Middle frontal gyrus (tissue), 1 donor: ENCODE data around the gene MICAL3.
"Not testable (repeated sequence)": the region's sequence is repeated elsewhere in the genome, so short reads cannot be mapped to it uniquely, and the experiment has no call there.

Experiments used
- DNase-seq: peaks from one replicate; pipeline ENCODE4 v3.0.0-alpha.2; 2015; ENCODE audit warnings: low spot score; ENCODE audit errors: extremely low spot score

The MICAL3 gene

DNA sequence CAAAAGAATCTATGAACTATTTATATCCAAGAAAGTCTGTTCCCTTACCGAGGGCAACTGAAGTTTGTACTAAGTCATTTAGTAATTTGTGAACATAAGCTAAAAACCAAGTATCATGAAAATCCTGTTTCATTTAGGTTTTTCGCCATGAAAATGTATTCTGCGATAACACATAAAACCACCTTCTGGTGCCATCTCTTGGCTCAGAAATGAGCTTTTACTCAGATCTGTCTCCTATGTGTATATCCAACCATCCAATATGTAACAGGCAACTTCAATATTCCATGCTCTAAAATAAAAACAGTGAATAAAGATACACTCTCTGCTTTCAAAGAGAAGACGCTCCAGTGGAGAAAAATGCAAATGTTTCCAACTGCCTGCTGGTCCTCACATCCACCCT lies 132.0 kb downstream of the MICAL3 start:
- DNase-seq, result no peak

DNA sequence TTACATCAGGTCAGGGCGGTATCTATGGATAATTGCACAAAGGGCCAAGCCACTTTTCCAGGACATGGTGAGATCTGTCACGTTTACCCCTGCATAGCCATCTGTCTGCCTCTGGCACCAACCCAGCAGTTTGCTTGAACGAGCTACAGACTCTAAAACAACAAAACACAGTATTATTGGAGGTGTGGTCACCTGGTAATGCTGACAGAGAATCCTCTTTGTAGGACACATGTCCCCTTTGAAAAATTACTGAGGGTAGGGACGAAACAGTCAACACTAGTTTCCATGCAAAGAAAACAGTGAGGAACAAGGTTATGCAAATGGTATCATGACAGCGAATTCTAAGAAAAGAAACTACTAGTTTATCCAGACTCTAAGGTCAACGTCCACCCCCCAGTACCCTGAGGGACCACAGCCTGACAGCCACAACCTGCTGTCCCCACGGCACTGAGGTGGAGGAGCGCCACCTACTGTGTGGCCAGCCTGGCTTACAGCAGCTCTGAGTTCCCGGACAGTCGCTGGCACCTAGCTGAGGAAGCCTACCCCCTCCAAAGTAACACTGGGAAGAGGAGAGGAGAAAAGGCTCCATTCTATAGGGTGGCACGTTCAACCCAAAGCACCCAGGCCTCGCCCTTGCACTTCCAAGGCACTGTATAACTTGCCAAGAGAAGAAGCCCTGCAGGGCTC lies 132.7 kb downstream of the MICAL3 start:
- DNase-seq, result no peak

DNA sequence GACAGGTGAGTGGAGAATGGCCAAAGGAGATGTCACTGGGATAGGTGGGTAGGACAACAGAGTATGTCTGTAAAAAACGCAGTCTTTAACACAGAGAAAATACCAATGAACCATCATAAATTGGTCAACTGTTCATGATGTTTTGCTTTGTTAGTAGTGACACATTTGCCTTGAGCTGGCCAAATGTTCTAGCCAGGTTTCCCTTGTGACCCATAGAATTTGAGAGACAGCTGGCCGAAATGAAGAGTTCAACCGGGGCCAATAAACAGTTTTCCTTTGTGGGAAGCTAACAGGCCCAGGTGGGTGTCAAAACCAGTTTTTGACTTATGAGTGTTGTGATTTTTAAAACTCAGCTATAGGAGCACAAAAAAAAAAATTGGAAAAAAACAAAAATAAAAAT lies 133.5 kb downstream of the MICAL3 start:
- no peak for DNase-seq

DNA sequence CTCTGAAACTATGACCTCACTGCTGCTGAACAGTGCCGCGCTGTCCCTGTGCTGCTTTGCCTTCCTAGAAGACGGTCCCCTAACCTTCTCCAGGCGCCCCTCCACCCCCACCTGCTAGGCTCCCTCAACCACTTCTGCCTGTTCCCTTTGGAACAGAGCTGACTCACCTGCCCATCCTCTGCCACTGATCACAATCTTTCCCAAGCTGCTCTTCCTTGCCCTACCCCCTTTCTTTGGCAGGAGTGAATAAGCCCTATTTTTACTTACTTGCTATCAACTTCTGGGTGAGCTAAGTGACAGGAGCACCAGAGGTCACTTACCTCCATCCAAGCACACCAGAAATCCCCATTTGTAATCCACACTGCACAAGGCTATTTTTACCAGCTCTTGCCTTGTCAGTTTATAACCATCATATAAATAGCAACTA lies 134.1 kb downstream of the MICAL3 start:
- no peak for DNase-seq

DNA sequence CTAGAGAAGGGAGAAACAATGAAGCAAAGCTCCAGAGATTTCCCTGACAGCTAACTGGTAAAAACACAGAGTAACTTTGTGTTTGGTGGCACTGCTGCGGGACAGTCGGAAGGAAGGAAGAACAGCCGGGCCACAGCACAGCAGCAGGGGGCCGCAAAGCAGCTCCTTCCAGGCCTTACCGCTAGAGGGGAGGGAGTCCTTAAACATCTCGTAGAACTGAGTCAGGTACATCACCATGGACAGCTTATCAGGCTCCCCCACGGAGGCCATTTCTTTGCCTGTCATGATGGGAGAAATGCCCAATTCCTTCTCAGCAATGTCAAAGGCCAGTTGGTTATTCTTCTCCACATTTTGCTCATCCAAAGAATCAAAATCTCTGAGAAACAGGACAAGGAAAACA lies 135.5 kb downstream of the MICAL3 start:
- DNase-seq, result no peak

DNA sequence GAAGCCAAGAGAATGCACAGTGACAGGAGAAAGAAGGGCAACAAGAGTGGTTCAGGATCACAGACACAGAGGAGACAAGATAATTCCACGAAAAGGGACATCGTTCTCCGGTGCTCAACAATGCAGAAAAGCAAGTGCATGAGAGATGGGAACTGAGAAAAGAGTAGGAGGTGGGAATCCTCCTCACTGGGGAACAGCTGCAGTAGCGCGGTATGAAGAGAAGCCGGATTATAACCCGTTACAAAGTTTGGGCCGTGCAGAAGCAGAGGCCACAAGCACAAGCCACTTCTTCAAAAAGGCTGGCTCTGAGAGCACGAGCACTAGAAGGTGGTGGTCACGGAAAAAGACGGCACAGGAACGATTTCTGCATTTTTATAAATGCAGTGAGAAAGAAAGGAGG lies 135.9 kb downstream of the MICAL3 start:
- DNase-seq, result no peak

DNA sequence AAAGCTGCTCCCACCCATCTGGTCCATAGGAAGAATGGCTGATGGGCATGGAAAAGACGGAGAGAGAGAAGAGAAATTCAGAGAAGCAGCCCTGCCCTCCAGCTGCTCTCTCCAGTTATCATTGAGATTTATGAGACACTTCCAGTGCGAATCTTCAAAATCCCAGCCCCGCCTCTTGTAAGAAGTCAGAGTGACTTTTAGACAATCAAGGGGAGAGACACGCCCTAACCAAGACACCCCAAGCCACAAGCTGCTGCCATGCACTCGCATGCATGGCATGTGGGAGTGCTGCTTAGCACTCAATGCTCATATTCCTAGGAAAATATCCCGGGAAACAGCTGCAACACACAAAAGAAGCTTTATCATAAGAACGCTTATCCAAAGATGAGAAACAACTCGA lies 139.5 kb downstream of the MICAL3 start:
- no peak for DNase-seq

DNA sequence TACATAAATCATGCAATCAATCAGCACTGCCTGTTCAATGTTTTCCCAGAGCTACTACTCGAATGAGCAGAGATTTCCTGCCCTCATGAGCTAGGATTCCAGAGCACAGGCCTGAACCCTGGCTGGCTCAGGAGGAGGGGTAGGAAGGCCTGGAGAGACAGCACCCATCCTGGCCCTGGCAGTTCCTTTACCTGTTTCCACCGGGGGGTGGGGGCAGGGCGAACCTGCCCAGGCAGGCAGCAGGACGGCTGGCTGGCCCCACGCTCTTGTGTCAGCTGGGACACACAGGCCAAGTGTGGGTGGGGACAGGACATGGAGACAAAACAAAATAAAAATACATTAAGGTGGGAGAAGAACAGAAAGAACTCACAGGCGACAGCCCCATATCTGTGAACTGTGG lies 140.3 kb downstream of the MICAL3 start:
- no peak for DNase-seq

DNA sequence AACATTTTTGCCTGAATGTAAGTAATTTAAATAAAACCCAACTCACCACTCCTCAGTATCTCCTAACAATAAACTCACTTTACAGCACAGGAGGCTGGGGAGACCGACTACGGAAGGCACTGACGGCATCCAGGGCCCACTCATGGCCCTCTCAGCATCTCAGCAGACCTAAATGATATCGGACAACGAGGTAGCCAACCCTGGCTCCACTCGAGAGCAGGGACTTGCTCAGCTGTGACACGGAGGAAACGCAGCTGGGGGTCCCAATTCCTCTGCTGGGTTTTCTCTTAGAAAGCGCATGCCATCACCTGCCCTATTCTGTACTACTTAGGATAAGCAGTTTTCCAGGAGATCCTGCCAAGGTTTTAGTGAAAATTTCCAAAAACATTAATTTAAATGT lies 141.0 kb downstream of the MICAL3 start:
- no peak for DNase-seq

DNA sequence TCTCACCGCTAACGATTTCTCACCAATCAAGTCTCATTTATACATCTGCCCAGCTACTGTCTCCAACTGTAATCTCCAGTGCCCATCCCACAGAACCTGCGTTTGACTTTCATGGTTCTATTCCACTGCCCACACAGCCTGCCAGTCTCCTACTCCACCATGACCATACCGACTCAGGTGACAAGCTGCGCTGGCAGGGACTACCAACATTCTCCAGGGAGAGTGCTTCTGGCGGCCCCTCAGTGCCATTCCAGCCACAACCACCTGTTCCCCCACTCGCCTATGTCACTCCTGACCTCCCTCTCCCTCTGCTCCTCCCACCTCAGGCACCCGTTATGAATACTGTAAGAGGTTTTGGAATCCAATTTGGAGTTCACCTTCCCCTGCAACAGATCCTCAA lies 141.6 kb downstream of the MICAL3 start:
- no peak for DNase-seq

DNA sequence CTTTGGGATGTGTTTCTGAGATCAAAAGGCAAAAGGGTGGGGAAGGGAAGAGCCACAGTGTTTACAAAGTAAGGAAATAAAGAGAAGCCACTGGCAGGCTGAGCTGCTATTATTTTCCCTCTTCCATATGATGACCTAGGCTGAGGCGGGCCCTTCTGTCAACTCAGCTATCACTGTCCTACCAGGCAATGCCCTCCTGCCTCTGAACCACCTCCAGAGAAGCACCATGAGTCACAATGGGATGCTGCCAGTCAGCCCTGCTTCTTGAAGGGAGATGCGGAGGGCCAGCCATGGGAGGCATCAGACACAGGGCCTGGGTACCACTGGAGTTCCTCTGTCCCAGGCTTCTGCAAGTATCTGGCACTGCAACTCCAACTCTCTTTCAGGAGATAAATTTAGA lies 142.2 kb downstream of the MICAL3 start:
- no peak for DNase-seq

DNA sequence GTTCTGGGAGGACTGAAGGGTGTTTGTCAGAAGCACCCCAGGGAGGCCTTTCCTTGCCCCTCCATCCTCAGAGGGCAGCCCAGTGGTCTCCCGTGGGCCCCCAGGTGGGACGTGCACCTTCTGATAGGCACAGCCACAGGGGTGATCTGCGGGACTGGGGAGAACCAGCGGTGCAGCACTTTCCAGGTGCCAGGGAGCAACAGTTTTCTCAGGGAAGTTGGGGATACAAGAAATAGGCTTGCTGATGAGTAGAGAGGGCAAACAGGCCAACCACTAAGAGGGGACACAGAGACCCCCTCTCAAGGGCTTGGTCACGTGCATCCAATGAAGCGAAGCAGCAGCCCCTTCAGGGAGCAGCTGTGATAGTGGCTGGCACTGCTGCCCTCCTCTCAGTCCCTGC lies 143.0 kb downstream of the MICAL3 start:
- no peak for DNase-seq

DNA sequence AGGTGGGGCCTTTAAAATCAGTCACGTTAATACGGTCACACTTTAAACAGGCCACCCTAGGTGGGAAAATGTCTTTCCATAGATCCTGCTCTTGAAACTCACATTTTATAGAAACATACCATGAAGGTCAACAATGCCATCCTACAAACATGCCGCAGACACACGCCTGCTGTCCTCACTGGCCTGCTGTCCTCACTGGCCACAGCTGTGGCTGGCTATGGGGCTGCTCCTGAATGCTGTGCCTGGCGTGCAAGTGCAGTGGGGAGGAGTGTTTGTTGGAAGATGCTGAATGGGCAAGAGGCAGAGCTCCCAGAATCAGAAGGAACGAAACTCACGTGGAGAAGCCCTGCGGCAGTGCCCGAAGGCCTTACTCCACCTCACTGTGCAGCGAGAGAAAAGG lies 143.9 kb downstream of the MICAL3 start:
- no peak for DNase-seq

DNA sequence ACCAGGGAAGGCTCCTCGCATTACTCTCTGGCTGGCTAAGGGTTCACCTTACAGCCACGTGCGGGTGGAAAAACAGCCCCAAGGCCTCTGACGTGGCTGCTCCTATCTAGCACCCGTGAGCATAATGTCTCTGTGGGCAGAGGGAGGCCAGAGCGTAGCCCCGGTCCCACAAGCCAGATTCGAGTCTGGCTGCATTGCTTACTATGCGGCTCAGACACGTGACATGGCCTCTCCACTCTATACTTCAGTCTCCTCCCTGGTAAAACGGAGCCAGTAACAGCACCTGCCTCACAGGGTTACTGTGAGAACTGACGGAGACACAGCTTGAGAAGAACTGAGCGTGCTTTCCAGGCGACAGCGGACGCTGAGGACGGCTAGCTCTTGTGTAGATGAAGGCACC lies 144.3 kb downstream of the MICAL3 start:
- DNase-seq, result no peak

DNA sequence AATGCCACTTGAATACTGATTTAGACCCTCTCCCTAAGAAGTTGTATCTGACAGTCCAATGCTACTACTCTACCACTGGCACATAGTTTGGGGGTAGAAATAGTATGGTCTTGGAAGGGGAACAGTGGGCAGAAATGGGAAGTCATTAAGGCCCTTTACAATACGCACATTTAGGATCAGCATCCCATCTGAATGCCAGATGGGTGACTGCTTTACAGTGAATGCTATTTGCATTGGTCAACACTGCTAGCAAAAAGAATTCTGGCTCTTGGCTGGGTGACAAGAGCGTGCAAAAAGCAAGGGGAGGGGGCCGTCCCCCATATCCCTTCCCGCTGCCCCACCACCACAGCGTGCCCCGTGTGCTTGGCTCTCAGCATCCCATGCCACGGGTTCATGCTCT lies 145.4 kb downstream of the MICAL3 start:
- DNase-seq, result no peak

DNA sequence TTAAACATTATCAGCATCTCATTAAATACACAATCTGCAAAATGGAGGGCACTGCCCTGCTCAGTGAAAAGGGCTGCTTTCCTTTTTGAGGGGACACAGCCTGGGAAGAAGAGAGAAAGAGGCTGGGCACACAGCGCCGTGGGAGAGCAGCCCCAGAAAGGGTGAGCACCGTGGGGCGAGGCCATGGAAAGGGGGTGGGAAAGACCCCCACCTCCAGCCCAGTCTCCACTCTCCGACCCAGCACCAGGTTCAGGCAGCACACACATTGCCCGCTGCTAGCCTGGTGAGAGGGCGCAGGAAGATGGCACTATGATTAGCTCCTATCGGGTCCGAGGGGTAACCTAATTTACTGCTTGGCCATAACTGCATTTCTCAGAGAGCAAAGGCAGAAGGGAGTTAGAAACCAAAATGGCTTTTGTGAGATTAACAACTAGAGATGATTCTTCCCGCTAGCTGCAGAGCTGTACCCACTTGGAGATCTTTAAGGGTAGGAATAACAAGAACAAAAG lies 146.1 kb downstream of the MICAL3 start:
- DNase-seq, result no peak

DNA sequence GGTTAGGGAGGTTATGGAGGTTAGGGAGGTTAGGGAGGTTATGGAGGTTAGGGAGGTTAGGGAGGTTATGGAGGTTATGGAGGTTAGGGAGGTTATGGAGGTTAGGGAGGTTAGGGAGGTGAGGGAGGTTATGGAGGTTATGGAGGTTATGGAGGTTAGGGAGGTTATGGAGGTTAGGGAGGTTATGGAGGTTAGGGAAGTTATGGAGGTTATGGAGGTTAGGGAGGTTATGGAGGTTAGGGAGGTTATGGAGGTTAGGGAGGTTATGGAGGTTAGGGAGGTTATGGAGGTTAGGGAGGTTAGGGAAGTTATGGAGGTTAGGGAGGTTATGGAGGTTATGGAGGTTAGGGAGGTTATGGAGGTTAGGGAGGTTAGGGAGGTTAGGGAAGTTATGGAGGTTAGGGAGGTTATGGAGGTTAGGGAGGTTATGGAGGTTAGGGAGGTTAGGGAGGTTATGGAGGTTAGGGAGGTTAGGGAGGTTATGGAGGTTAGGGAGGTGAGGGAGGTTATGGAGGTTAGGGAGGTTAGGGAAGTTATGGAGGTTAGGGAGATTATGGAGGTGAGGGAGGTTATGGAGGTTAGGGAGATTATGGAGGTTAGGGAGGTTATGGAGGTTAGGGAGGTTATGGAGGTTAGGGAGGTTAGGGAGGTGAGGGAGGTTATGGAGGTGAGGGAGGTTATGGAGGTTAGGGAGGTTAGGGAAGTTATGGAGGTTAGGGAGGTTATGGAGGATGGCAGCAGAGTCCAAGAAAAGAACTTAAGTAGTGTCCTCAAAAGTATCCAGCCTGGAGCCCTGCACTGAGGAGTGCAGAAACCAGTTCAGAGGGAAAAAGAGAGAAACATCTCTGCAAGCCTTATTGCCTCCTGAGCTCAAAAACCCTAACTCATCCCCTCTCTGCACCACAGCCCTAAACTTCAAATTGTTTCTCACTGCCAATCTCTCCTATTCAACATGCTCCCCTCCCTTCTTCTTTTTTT lies 147.2 kb downstream of the MICAL3 start:
- not testable (repeated sequence) for DNase-seq

DNA sequence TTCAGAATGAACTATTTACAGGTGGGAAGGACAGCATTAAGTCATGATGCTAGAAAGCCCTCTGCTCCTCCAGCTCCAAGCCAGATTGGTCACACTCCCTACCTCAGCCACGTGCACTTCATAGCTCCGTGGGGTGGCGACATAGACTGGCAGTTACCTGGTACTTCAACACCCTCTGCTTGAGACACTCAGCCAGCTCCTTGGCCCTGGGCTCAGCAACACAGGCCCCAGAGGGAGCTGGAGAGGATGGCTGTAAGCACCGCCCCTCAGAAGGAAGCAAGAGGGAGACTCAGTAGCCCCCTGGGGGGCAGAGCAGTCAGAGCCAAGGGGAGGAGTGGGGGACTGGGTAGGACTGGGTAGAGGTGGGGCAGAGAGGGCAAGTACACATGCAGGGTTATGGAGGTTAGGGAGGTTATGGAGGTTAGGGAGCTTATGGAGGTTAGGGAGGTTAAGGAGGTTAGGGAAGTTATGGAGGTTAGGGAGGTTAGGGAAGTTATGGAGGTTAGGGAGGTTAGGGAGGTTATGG lies 148.0 kb downstream of the MICAL3 start:
- DNase-seq, result no peak

DNA sequence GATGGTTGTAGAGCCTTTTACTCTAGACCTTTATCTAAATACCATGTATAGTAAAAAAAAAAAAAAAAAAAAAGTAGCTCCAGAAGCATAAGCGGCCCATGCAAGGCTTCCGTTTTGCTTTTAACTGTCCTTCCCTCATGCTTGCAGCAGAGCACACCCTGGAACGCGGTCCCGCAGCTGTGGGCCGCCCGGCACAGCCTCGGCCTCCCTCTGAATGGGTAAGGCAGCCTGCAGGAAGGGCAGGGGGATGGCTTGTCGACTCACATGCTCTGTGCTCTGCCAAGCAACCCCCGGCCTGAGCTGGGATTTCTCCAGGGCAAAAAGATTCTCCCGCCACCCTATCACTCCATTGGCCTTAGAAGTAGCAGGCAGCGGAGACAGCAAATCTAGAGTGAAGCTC lies 148.7 kb downstream of the MICAL3 start:
- DNase-seq, result no peak

DNA sequence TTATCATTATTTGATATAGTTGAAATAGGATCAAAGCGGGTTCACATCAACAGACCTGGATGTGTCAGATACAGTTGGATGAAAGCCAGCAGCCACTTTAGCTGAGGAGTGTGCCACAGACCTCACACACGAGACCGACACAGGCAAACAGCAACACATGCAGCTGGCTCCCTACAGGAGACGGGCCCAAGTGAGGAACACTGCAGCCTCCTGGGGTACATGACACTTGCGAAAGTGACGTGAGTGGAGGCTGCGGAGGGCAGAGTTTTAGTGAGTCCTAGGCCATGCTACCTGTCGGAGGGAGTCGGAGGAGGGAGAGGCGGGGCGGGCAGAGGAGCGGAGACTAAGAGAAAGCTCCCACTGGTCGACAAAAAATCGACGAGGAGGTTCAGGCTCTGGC lies 149.2 kb downstream of the MICAL3 start:
- DNase-seq, result no peak

DNA sequence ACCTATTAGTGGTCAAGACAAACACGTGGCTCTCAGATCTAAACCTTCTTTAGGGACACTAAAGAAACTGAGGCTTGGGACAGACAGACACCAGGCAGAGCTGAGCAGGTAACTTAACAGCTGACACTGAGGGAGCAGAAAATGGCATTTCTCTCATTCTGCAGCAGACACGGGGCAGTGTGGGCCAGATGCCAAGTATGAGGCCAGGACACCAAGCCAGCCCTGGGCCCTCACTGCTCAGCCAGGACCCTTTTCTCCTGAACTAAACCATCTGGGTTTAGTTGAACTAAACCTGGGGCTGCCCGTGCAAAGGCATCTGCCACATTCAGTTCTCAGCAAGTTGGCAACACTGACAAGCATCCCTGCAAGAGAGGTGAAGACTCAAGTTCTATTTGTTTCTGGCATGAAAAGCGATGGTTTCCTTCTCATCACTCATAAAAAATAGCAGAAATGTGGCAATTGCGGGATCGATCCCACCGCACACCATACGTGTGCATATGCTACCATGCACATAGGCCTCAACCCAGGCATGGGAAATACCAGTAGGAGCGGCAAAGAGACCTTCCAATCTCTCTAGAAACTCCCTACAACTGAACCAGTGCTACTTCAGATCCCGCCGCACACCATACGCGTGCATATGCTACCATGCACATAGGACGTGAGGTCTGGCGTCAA lies 150.0 kb downstream of the MICAL3 start:
- no peak for DNase-seq

DNA sequence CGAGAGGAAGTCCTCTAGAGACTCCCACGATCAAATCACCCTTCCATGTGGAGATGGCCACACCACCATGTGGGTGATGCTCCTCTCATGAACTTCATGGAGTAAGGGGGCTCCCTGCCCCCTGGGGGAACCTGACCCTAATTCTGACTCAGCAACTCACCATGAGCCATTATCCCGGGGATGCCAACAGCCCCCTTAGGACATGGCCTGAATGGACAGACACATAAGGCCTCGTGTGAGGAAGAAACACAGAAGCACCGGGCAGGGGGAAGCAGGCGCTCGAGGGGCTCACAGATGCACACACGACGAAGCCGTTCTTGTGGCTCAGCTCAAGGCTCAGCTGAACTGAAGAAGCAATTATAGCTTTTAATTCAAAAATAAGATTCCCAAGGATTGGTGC lies 150.6 kb downstream of the MICAL3 start:
- DNase-seq, result no peak
